Activated CD4-positive, alpha-beta T cell treated with anti-CD3 and anti-CD28 coated beads for 4 hours (primary cell): Measurements from ENCODE around the gene FADS2.

Experiments
- DNase-seq, 2 donors: peaks; one replicate each; pipeline ENCODE4 v3.0.0-alpha.2; 2020

Gene FADS2

DNA sequence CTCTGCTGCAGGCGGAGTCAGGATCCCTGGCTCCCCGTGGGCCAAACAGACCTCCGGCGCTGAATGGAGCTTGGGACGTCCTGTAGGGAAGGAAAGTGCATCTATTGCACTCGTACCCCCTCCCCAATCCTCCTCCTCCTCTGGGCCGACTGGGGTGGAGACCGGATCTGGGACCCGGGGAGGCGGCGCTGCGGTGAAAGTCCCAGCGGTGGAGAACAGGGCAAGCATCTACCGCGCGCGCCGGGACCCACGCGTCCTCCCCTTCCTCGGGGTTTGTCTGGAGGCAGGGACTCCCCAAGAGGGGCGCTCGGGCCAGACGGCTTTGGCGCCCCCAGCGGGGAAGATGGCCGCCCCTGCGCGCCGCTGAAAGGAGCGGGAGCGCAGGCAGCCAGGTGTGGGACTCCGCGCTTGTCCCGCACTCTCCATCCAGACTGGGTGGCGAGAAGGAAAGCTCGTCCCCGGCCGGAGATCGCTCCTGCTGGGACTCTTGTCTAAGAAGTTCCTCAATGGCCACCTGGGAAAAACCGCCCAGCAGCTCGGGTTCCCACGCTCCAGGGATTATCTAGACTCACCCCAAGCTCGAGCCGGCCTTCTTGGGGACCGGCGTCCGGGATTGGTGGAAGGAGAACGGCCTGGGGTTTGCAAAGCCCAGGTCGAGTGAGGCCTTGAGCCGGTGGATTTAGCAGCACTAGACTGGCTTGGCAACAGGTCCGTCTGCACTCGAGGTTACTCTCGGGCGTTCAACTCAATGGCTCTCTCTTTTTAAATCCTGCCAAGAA, 718 bp downstream of the FADS2 start:
- peak; percentile 6 to 22 for DNase-seq

- DNase-seq: no peak
These were observed 1.7 kb downstream of the FADS2 start for GRCh38 chr11:61829806-61830205.

GRCh38 chr11:61830237-61831105, 2.4 kb downstream of the FADS2 start:
- DNase-seq: no peak

- DNase-seq: no peak
These were observed 4.1 kb downstream of the FADS2 start for GRCh38 chr11:61832207-61832606.

DNA sequence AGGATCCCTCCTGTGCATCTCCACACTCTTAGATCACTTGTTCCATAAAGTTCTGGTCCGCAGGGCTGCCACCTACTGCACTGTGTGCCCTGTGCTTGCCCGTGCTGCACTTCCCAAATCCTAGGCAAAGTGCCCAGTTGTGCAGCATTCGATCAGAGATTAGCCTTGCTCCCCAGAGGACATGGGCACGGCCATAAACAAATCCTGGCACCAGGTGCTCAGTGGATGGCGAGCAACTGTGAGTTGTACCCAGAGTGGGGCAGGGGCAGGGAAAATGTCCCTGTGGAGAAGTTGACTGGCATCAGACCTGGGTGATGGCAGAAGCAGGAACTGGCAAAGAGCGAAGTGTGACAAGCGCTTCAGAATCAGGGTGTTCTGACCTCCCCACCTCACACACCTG, 4.7 kb downstream of the FADS2 start:
- no peak for DNase-seq

DNA sequence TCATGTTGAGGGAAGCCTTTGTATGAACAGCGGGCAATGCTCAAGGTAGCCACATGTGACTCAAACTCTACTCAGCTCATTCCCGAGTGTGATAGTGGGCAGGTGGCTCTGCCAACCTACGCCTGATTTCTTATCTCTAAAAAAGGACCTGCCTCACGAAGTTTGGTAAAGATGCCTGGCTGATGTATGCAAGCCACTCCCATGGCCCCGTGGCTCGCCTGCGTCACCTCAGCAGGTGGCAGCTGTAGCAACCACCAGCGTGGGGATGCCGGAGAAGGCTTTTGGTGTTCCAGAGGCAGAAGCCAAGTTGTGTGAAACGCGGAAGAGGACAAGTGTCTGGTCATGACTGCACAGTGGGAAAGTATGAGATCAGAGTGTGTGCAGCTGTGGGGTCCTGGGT, 5.4 kb downstream of the FADS2 start:
- DNase-seq: no peak

DNA sequence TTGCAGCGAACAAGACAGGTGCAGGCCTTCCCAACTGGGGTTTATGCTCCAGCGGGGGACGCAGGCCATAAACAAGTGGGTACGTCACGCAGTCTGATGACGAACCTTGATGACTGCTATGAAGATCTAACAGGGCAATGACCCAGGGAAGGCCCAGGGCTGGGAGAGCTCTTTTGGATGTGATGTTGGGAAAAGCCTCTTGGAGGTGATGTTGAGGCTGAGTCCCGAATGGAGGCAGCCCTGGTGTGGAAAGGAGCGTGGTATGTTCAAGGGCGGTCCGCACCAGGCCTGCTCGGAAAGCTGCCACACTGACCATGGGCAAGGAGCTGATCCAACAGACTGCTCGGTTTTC, 5.8 kb downstream of the FADS2 start:
- DNase-seq: no peak

DNA sequence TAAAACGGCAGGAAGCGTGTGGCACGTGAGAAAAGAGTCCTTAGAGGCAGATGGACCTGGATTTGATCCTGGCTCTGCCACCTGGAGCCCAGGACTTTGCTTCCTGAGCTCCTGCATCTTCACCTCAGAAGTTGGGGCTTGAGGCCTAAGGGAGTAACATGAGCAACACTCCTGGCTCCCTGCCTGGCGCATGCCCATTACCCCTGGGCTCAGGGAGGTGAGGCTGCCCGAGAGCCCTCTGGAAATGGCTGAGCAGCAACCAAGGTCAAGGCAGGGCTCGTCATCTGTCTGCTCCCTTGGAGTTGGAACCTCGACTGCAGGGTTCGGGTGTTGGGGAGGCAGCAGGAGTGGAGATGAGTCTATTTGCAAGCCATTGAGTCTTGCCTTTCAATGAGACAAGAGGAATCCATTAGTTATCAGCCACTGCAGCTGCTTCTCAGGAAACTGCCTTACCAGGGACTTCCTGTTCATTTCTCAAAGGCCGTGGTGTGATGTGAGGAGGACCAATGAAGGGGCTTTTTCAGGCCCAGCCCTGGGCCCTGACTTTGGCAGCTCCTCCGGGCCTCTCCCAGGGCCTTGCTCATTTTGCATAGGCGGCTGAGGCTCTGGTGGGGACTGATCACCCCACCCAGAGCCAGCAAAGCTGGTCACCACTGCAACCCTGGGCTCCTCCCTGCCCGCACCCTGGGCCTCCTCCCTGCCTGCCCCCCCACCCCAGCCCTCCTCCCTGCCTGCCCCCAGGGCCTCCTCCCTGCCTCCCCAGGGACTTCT, 6.4 kb downstream of the FADS2 start:
- DNase-seq: peak; percentile 13 to 19

DNA sequence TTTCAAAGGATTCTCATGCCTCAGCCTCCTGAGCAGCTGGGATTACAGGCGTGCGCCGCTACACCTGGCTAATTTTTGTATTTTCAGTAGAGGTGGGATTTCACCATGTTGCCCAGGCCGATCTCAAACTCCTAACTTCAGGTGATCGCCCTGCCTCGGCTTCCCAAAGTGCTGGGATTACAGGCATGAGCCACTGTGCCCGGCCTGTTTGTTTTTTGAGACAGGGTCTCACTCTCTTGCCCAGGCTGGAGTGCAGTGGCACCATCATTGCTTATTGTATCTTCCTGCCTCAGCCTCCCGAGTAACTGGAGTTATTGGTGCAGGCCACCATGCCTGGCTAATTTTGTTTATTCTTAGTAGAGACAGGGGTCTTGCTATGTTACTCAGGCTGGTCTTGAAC, 8.1 kb downstream of the FADS2 start:
- DNase-seq: no peak

DNA sequence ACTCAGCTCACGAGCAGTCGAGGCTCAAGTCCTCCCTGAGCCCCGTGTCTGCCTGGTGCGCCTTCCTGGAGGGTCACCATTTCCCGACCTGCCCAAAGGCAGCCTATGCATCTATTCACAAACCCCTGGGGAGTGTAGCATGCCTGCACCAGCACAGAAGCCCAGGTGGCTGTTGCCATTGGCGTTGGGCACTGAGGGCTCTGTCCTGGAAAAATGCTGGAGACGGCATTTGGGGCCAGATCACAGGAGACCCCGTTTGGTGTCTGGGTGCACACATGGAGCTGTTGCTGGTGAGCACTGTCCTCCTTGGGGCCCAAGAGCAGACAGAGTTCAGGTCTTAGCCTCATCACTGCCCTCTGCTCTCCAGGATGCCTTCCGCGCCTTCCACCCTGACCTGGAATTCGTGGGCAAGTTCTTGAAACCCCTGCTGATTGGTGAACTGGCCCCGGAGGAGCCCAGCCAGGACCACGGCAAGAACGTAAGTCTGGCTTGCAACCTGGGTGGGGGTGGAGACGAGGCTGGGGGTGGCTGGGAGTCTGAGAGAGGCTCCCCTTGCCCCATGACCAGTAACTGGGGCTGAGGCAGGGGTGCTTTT, 9.4 kb downstream of the FADS2 start:
- no peak for DNase-seq

DNA sequence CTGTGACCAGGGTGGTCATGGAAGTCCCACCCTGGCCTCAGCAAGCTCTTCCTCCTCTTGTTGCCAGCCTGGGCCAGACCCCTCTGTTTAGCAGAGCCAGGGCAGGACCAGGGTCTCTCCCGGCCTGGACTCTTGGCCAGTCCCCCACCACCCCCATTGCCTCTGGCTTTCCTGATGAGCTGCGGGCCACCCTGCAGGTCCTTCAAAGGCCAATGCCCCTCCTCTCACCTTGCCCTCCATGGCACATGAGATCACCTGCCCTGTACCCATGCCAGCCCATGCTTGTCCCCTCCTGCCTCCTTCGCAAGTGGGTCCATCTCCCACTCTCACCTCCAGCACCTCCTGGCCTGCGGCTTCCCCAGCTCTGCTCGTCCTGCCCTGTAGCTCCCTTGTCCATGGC, 10.4 kb downstream of the FADS2 start:
- no peak for DNase-seq

- no peak for DNase-seq
These were observed 10.8 kb downstream of the FADS2 start for GRCh38 chr11:61838921-61839320.

DNA sequence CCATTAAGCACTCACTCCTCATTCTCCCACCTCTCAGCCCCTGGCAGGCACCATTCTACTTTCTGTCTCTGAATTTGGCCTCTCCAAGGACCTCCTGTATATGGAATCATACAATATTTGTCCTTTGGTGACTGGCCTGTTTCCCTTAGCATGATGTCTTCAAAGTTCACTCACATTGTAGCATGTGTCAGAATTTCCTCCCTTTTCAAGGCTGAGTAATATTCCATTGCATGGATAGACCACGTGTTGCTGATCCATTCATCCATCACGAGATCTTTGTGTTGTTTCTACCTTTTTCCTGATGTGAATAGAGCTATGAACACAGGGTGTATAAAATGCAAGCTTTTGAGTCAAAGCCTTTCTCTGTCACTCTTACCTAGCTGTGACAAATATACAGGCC, 11.6 kb downstream of the FADS2 start:
- no peak for DNase-seq

GRCh38 chr11:61840371-61840770, 12.3 kb downstream of the FADS2 start:
- DNase-seq: no peak

DNA sequence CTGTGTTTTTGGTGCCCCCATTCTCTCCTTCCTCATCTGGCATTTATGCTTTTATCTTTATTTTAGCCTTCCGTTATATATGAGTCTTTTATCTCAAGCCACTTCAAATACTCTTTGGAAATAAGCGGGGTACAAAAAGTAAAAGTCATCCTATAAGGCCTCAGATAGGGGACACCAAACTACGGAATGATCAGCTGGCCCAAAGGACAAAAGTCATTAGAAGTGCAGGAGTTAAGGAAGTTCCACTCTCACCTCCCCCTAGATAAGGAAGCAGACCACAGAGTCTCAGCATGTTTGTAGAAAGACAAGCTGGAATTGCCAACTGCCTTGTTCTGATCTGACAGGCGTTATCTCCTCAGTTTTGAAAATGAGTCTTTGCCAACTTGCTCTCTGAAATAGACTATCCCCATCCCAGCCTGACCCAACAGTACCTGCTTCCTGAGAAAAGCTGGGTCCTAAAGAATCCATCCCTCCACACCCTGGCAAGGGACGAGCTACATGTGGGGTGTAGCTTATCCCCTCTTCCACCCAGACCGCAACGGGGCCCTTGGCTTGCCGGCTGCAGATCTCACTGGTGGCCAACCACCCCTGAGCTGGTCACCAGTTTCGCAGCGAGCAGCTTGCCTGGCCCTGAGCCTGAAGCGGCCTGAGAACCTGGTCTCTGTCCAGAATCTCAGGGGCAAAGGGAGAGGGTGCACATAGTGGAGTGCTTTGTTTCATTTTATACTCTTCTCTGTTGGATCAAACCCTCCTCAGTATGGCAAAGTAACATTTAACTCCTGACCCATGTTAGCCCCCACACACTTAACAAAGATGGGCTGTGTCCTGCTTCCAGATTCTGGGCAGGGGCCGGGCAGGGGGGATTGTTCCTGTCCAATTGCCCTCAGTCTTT, 13.8 kb downstream of the FADS2 start:
- DNase-seq: no peak

DNA sequence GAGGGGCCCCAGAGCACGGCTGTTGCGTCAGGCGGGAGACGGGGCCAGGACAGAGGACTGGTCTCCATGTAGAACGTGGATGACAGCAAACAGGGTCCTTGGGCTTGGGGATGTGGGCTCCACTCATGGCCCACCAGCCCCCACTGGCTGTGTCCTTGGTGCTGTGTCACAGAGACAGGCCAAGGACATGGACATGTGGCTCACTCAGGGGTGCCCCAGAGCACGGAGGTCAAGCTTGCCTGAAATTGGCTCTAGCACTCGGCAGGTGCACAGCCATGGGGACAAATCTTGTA, 14.4 kb downstream of the FADS2 start:
- no peak for DNase-seq

GRCh38 chr11:61844909-61845565, 16.9 kb downstream of the FADS2 start:
- DNase-seq: no peak

DNA sequence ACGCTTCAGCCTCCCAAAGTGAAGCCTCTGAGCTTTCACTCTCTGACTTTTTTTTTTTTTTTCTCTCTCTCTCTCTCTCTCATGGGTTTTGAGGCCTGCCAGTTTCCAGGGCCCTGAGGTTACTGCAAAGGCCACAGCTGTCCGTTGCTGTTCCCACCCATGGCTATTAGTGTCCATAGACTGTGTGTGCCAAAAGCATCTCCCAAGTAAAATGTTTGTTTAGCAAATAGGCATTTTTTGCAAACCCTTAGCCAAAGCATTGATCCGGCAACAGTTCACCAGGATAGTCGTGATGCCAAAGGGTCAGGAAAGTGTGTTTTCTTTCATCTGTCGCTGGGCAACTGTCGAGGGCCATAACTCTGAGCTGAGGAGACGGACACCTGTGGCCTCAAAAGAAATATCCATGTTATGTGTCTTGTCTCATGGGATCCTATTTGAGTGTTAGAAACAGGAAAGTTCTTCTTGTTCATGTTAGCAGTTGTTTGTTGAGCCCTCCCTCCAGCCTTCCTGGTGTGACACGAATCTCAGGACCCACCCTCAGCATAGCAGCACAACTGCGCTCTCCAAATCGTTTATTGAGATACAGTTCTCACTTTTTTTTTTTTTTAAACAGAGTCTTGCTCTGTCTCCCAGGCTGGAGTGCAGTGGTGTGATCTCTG, 18.4 kb downstream of the FADS2 start:
- no peak for DNase-seq

DNA sequence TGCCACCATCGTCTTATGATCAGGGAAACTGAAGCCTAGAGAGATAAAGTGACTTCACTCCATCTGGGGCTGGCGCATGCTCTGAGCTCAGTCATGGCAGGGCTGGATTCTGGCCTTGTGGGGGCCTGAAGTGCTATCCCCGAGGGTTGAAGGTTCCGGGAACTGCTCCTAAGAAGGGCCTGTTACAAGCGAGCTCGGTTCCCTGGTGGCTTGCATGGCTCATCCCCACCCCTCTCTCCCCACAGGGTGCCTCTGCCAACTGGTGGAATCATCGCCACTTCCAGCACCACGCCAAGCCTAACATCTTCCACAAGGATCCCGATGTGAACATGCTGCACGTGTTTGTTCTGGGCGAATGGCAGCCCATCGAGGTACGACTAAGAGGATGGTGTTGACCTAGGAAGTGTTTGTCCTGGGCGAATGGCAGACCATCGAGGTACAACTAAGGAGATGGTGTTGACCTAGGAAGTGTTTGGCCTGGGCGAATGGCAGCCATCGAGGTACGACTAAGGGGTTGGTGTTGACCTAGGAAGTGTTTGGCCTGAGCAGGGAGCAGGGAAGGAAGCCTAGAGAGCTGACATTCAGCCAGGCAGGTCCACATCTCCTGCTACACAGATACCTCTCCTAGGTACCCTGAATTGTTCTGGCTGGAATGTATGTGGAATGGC, 19.9 kb downstream of the FADS2 start:
- DNase-seq: no peak

DNA sequence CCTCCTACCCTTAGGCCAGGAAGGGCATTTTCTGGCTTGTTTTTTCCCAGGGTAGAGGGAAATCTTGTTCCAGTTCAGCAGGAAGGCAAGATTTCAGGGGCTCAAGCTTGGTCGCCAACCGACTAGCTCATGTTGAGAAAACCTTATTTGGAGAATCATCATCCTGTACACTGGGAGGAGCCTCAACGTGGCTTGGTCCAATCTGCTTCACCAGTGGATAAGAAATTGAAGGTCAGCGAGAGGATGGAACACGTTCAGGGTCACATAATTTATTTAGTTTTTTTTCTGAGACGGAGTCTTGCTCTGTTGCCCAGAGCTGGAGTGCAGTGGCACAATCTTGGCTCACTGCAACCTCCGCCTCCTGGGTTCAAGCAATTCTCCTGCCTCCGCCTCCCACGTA, 20.5 kb downstream of the FADS2 start:
- no peak for DNase-seq

DNA sequence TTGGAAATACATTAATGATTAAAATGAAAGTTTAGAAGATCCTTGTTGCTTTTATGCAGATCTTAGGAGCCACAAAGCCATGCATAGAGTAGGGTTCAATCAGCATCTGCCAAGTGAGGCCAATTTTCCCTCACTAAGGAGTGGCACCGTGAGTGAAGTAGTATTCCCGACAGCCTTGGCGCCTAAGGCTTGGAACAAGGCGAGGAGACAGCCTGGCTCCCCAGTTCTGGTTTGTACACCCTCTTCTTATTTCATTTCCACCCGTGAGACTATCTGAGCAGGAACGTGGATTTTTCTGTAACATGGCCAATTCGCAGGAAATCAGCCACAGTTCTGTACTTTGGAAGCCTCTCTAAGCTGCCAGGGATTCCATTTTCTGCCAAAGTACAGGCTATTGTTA, 22.6 kb downstream of the FADS2 start:
- DNase-seq: no peak
